ENCODE measurements around the gene COL16A1. TPM values are rescaled to one million over a fixed set of nuclear protein-coding genes. Genes with fewer than 3 reads are reported as not detected.

The COL16A1 gene
- total and polyA plus RNA-seq, 2 of the 4 experiments (the other 2 are of a cell fraction), result 34.2 to 62.8 TPM

GRCh38 chr1:31685795-31686194, 18.0 kb downstream of the COL16A1 start:
- 86% methylated on average over 6 of the region's 8 CpGs; no CpG with 5 or more reads in 1 of the 2 experiments for WGBS, 2 experiments (ENCODE audit: extremely low coverage in 2 of 2, insufficient read length in 1 of 2)
- Histone ChIP-seq H3K27me3 (ENCODE audit: control insufficient read depth, insufficient read depth, low read length) (no peaks in the 10 kb centered on the region), H2AK9ac (replicated peaks; ENCODE audit: low read depth, low read length, poor library complexity) (no peak overlapping the region), H3K9ac (ENCODE audit: low read depth, low read length) (no peak overlapping the region), H3K4me1 (ENCODE audit: control insufficient read depth, insufficient read depth, low read length) (peaks cover 32% of the 10 kb centered on the region), H4K91ac (ENCODE audit: insufficient read depth, low read depth, low read length) (no peak overlapping the region), H3K4me3 (ENCODE audit: insufficient read depth, low read depth, low read length) (no peak overlapping the region), H3K36me3 (ENCODE audit: control insufficient read depth, insufficient read depth, low read length) (peaks cover 78% of the 10 kb centered on the region), H2AK5ac (ENCODE audit: low read depth, low read length) (0 out of 2 replicates have a peak overlapping the region, but pooled peaks have one; percentile 1), H3K23ac (ENCODE audit: low read depth, low read length) (no peak overlapping the region), H3K18ac (ENCODE audit: low read depth, low read length) (no peak overlapping the region), H3K9me1 (ENCODE audit: insufficient read depth, low read length) (peaks cover 27% of the 10 kb centered on the region), H3K9me3 (ENCODE audit: control insufficient read depth, insufficient read depth, low read length) (no peaks in the 10 kb centered on the region), H2BK15ac (ENCODE audit: low read depth, low read length) (no peak overlapping the region), H2BK120ac (ENCODE audit: low read depth, low read length) (no peak overlapping the region), H4K5ac (ENCODE audit: low read depth, low read length) (no peak overlapping the region), H4K8ac (ENCODE audit: low read depth in 2 of 2, low read length in 2 of 2) (no peak overlapping the region), H2BK5ac (ENCODE audit: low read depth, low read length, poor library complexity, severe bottlenecking) (no peak overlapping the region), H3K4me2 (ENCODE audit: low read depth, low read length) (no peak overlapping the region), H3K4ac (ENCODE audit: low read depth, low read length) (no peak overlapping the region), H3K56ac (ENCODE audit: extremely low read depth, insufficient read depth, low read length) (no peak overlapping the region), H2AFZ (replicated peaks; ENCODE audit: low read length, poor library complexity) (no peak overlapping the region), H3K27ac (ENCODE audit: insufficient read depth, low read length) (no peak overlapping the region), H3K79me1 (ENCODE audit: low read depth in 1 of 2, low read length in 2 of 2) (peaks cover 11 to 51% of the 10 kb centered on the region in 2 experiments; a peak in 3 of 4 replicates), H2BK20ac (ENCODE audit: low read depth, low read length) (no peak overlapping the region; the same call in 1 of the 2 replicates), H4K20me1 (ENCODE audit: insufficient read depth, low read length) (no peaks in the 10 kb centered on the region), H3K14ac (replicated peaks; ENCODE audit: low read depth, low read length) (no peak overlapping the region)
- no TSS peak for BruUV-seq (replicated peaks)
- TF ChIP-seq CTCF (conservative IDR thresholded peaks at IDR 0.05; ENCODE audit: low read depth, low read length) (no peak), SMC3 (IDR thresholded peaks at IDR 0.05; ENCODE audit: low read depth, low read length) (no peak), MXI1 (IDR thresholded peaks at IDR 0.05; ENCODE audit: borderline replicate concordance, low read depth, low read length) (no peak), MAFK (IDR thresholded peaks at IDR 0.05; ENCODE audit: low read depth, low read length) (no peak), NFE2L2 (IDR thresholded peaks at IDR 0.05; ENCODE audit: low read depth, low read length) (no peak), BHLHE40 (IDR thresholded peaks at IDR 0.05; ENCODE audit: low read depth, low read length) (no peak), CHD1 (IDR thresholded peaks at IDR 0.05; ENCODE audit: low read depth, low read length) (no peak), RAD21 (IDR thresholded peaks at IDR 0.05; ENCODE audit: low read length) (no peak), RCOR1 (IDR thresholded peaks at IDR 0.05; ENCODE audit: insufficient replicate concordance, low read length) (no peak), POLR2A (IDR thresholded peaks at IDR 0.05; ENCODE audit: low read depth, low read length) (no peak)
- dilution Hi-C loops (cut with HindIII; ENCODE audit: low sequenced_read_pairs, unreplicated experiment) (no loop called here), in situ Hi-C loops (cut with MboI; ENCODE audit: low sequenced_read_pairs) (no loop called here), intact Hi-C loops (cut with micrococcal nuclease) (no loop called here)
- ATAC-seq (ENCODE audit: low read depth) (no peak), DNase-seq (no peak)
- ChIA-PET CTCF (no interaction called here), POLR2A (ENCODE audit: unreplicated experiment) (no interaction called here)

All from IMR-90 (cell line).